ACC112 (cell line): ENCODE measurements around the gene ALPG.
"Not testable (repeated sequence)": the region's sequence is repeated elsewhere in the genome, so short reads cannot be mapped to it uniquely, and the experiment has no call there.

Experiments used
- H2AFZ ChIP-seq: fragments of 200-600 bp; sonication (generic); one replicate; pipeline ENCODE4 v1.6.0; 2017; ENCODE audit warnings: antibody characterized with exemption, low read length; ENCODE audit not compliant: unreplicated experiment
- H3K27ac ChIP-seq: fragments of 200-600 bp; sonication (generic); 2 replicates; pipeline ENCODE4 v1.5.1; 2014; ENCODE audit warnings: low read depth, mild to moderate bottlenecking, antibody characterized with exemption, low read length, moderate library complexity
- H3K27me3 ChIP-seq: fragments of 200-600 bp; sonication (generic); 2 replicates; pipeline ENCODE4 v1.6.1; 2014; ENCODE audit warnings: mild to moderate bottlenecking, antibody characterized with exemption, low read length, moderate library complexity, mixed read lengths; ENCODE audit not compliant: insufficient read depth
- H3K36me3 ChIP-seq: fragments of 200-600 bp; sonication (generic); 2 replicates; pipeline ENCODE4 v1.6.1; 2016; ENCODE audit warnings: mild to moderate bottlenecking, antibody characterized with exemption, low read length, moderate library complexity, mixed read lengths; ENCODE audit not compliant: insufficient read depth
- H3K4me1 ChIP-seq: fragments of 200-600 bp; sonication (generic); one replicate; pipeline ENCODE4 v1.6.1; 2016; ENCODE audit warnings: low read length, mixed read lengths; ENCODE audit not compliant: insufficient read depth, unreplicated experiment, control insufficient read depth
- H3K4me3 ChIP-seq: fragments of 200-600 bp; sonication (generic); 2 replicates; pipeline ENCODE4 v1.5.1; 2014; ENCODE audit warnings: mild to moderate bottlenecking, low read depth, low read length
- H3K79me2 ChIP-seq: fragments of 200-600 bp; sonication (generic); one replicate; pipeline ENCODE4 v1.6.0; 2016; ENCODE audit warnings: low read length; ENCODE audit not compliant: control insufficient read depth, unreplicated experiment, insufficient read depth

ALPG gene

GRCh38 chr2:232400256-232401015 lies 6.2 kb upstream of the ALPG start:
- H3K27me3 ChIP-seq: peaks cover 24% of the 10 kb centered on the region
- H3K4me1 ChIP-seq: no peaks in the 10 kb centered on the region
- H3K27ac ChIP-seq: no peak overlapping the region
- no peaks in the 10 kb centered on the region for H3K36me3 ChIP-seq
- no peaks in the 10 kb centered on the region for H3K79me2 ChIP-seq
- no peak overlapping the region for H3K4me3 ChIP-seq
- no peak overlapping the region for H2AFZ ChIP-seq

GRCh38 chr2:232402518-232402917 lies 4.1 kb upstream of the ALPG start:
- Histone ChIP-seq H3K36me3 (no peaks in the 10 kb centered on the region), H3K4me1 (no peaks in the 10 kb centered on the region), H3K27ac (no peak overlapping the region), H3K79me2 (no peaks in the 10 kb centered on the region), H2AFZ (no peak overlapping the region), H3K27me3 (peaks cover 19% of the 10 kb centered on the region), H3K4me3 (no peak overlapping the region)

GRCh38 chr2:232405943-232406510 lies 617 bp upstream of the ALPG start:
- Histone ChIP-seq H3K4me3 (no peak overlapping the region), H3K27me3 (peaks cover 10% of the 10 kb centered on the region), H3K79me2 (no peaks in the 10 kb centered on the region), H3K36me3 (no peaks in the 10 kb centered on the region), H3K4me1 (no peaks in the 10 kb centered on the region), H3K27ac (no peak overlapping the region), H2AFZ (no peak overlapping the region)

- H3K27me3 ChIP-seq: peaks cover 25% of the 10 kb centered on the region
- H3K4me1 ChIP-seq: not testable (repeated sequence)
Measured at GRCh38 chr2:232407428-232408150, 945 bp downstream of the ALPG start.

GRCh38 chr2:232408269-232408668 lies 1.6 kb downstream of the ALPG start:
- not testable (repeated sequence) for H3K36me3 ChIP-seq, H3K4me3 ChIP-seq, H2AFZ ChIP-seq, H3K4me1 ChIP-seq, H3K27ac ChIP-seq, H3K79me2 ChIP-seq
- H3K27me3 ChIP-seq: peaks cover 32% of the 10 kb centered on the region

More at GRCh38 chr2:232407428-232408150, 945 bp downstream of the ALPG start:
- not testable (repeated sequence) for H3K79me2 ChIP-seq, H3K36me3 ChIP-seq, H3K4me3 ChIP-seq, H2AFZ ChIP-seq, H3K27ac ChIP-seq

GRCh38 chr2:232409617-232410016 lies 3.0 kb downstream of the ALPG start:
- not testable (repeated sequence) for H3K79me2 ChIP-seq, H3K27ac ChIP-seq, H3K4me3 ChIP-seq, H2AFZ ChIP-seq, H3K36me3 ChIP-seq, H3K4me1 ChIP-seq
- peaks cover 41% of the 10 kb centered on the region for H3K27me3 ChIP-seq

- no peak overlapping the region for H3K27ac ChIP-seq
- H3K27me3 ChIP-seq: peaks cover 48% of the 10 kb centered on the region
- no peak overlapping the region for H2AFZ ChIP-seq
- H3K4me1 ChIP-seq: no peaks in the 10 kb centered on the region
- H3K4me3 ChIP-seq: no peak overlapping the region
- H3K36me3 ChIP-seq: no peaks in the 10 kb centered on the region
- no peaks in the 10 kb centered on the region for H3K79me2 ChIP-seq
Measured at GRCh38 chr2:232410238-232410900, 3.7 kb downstream of the ALPG start.

GRCh38 chr2:232411901-232412629 lies 5.4 kb downstream of the ALPG start:
- H2AFZ ChIP-seq: no peak overlapping the region
- H3K4me3 ChIP-seq: no peak overlapping the region
- peaks cover 53% of the 10 kb centered on the region for H3K27me3 ChIP-seq
- no peak overlapping the region for H3K27ac ChIP-seq
- H3K4me1 ChIP-seq: no peaks in the 10 kb centered on the region
- no peaks in the 10 kb centered on the region for H3K79me2 ChIP-seq
- no peaks in the 10 kb centered on the region for H3K36me3 ChIP-seq

- H3K79me2 ChIP-seq: no peaks in the 10 kb centered on the region
- no peak overlapping the region for H3K4me3 ChIP-seq
- no peak overlapping the region for H2AFZ ChIP-seq
- no peaks in the 10 kb centered on the region for H3K4me1 ChIP-seq
- peaks cover 59% of the 10 kb centered on the region for H3K27me3 ChIP-seq
- no peak overlapping the region for H3K27ac ChIP-seq
- H3K36me3 ChIP-seq: no peaks in the 10 kb centered on the region
Measured at GRCh38 chr2:232412986-232413385, 6.3 kb downstream of the ALPG start.

- no peak overlapping the region for H3K27ac ChIP-seq
- no peaks in the 10 kb centered on the region for H3K4me1 ChIP-seq
- no peak overlapping the region for H2AFZ ChIP-seq
- no peaks in the 10 kb centered on the region for H3K36me3 ChIP-seq
- H3K27me3 ChIP-seq: peaks cover 78% of the 10 kb centered on the region
- no peaks in the 10 kb centered on the region for H3K79me2 ChIP-seq
- H3K4me3 ChIP-seq: no peak overlapping the region
Measured at GRCh38 chr2:232415138-232415690, 8.6 kb downstream of the ALPG start.
